Epithelial cell of proximal tubule (primary cell): ENCODE results near the gene MORC4. TPM values are rescaled to one million over a fixed set of nuclear protein-coding genes. Genes with fewer than 3 reads are reported as not detected.
A peak's percentile ranks its signal among the peaks of the same experiment; 100 is the strongest.

ENCODE experiments used
- DNase-seq: peaks from one replicate; pipeline ENCODE4 v3.0.0-alpha.2; 2011; ENCODE audit warnings: low read depth
- H3K4me3 ChIP-seq: 2 replicates; pipeline ENCODE4 v1.5.1; 2011; ENCODE audit warnings: low read depth, mild to moderate bottlenecking, low read length
- total RNA-seq: library from RNA; depleted of rRNA; stranded (reverse); fragments of >200 nt; gene quantifications from 2 replicates; pipeline ENCODE4 v1.2.3, GENCODE V29; 2015
- TF ChIP-seq, protein P1 (sequence below): conservative IDR thresholded peaks from 2 replicates; pipeline ENCODE4 v1.5.1; 2012; ENCODE audit warnings: low read depth, mild to moderate bottlenecking, low read length

The MORC4 gene
- total RNA-seq, result 9.8 and 11.1 TPM in 2 replicates

DNA sequence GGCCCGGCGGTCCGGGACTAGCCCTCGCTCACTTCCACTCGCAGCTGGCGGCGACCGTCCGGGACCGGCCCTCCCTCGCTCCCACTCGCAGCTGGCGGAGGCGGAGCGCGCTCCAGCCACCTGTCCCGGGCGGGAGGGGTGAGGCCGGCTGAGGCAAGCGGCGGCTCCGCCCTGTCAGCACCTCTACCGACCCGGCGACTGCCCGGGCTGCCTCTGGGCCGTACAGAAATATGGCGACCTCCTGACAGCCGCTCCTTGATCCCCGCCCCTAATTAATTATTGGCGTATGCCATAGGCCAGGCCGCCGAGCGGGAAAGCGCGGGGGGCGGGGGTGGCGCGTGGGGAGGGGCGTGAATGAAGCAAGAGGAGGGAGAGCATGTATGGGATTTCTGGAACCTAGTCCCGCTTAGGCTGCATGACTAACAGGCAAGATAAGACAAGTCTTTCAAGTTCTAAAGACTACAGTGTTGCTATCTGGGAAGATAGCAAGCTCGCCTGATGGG, at the start of gene MORC4:
TSS of gene MORC4 (minus strand) at position 200 of the 503 bp plus-strand sequence. CDS start 243 bp downstream, outside the sequence.
- no peak for DNase-seq
- TF ChIP-seq, protein P1, sequence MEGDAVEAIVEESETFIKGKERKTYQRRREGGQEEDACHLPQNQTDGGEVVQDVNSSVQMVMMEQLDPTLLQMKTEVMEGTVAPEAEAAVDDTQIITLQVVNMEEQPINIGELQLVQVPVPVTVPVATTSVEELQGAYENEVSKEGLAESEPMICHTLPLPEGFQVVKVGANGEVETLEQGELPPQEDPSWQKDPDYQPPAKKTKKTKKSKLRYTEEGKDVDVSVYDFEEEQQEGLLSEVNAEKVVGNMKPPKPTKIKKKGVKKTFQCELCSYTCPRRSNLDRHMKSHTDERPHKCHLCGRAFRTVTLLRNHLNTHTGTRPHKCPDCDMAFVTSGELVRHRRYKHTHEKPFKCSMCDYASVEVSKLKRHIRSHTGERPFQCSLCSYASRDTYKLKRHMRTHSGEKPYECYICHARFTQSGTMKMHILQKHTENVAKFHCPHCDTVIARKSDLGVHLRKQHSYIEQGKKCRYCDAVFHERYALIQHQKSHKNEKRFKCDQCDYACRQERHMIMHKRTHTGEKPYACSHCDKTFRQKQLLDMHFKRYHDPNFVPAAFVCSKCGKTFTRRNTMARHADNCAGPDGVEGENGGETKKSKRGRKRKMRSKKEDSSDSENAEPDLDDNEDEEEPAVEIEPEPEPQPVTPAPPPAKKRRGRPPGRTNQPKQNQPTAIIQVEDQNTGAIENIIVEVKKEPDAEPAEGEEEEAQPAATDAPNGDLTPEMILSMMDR, result no peak
- peak within 1 kb of the TSS; percentile 66 for H3K4me3 ChIP-seq

DNA sequence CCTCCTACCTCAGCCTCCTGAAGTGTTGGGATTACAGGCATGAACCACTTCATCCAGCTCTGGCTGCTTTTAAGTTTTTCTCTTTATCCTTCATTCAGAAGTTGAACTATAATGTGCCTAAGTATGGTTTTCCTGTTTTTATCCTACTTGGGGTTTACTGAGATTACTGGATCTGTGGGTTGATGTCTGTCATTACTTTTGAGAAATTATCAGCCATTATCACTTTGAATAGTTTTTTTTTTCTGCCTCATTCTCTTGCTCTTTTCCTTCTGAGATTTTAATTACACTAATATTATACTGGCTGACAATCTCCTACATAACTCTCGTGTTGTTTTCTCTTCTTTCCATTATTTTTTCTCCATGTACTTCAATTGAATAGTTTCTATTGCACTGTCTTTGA, 47.6 kb upstream of the MORC4 start:
- DNase-seq, result no peak
- no peak overlapping the region for H3K4me3 ChIP-seq
- TF ChIP-seq, protein P1, result no peak

DNA sequence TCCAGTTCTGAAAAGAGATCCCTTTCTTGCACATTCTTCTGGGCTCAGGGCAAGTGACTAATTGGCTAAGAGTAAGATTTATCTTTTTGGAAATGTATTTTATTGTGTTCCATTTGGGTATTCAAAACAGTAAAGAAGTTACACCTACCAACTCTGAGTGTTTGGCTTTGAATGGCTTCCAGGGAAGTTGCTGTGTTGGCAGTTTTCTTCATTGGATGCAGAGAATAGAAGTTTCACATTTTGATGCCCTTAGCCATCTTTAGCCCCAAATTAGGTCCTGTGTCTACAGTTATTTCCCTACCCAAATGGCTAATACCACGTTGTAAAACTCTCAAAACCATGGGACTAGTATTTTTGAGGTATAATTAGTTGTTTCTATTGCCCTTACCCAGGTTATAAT, 29.7 kb upstream of the MORC4 start:
- TF ChIP-seq, protein P1, result no peak
- H3K4me3 ChIP-seq, result no peak overlapping the region
- DNase-seq, result no peak

DNA sequence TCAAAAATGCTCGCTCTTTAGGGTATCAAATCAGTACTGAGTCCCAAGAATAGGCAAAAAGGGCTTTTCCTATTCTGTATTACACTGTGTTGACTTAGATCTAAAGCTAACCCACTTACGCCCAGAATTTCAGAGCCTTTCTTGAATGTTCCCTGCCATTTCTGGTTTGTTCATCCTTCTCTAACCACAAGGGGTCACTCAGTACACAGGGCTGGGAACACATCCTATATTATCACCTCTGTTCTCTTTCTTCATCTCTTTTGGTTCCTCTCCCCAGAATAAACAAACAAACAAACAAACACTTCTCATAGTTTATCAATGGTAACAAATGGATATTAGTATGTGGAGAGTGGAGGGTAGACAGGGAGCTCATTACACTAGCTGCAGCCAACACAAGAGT, 25.5 kb upstream of the MORC4 start:
- peak; percentile 1 for DNase-seq
- H3K4me3 ChIP-seq, result no peak overlapping the region
- TF ChIP-seq, protein P1, result peak; percentile 80

DNA sequence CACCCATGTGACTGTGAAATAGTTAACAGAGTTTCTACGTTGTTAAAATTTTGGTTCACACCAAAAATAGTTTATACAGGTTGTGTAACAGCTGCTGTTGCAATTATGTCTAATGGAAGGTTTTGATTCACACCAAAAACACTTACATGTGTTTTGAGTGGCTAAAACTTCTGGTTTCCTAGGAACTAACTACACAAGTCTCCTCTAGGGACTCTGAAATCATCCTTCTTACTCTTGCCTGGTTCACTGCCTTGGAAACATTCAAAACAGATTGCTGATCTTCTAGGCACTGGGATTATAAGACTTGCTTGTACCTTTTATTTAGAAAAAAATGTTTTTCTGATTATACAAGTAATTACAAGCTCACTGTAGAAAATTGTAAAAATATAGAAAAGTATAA, 14.9 kb upstream of the MORC4 start:
- no peak for DNase-seq
- no peak overlapping the region for H3K4me3 ChIP-seq
- TF ChIP-seq, protein P1, result no peak

DNA sequence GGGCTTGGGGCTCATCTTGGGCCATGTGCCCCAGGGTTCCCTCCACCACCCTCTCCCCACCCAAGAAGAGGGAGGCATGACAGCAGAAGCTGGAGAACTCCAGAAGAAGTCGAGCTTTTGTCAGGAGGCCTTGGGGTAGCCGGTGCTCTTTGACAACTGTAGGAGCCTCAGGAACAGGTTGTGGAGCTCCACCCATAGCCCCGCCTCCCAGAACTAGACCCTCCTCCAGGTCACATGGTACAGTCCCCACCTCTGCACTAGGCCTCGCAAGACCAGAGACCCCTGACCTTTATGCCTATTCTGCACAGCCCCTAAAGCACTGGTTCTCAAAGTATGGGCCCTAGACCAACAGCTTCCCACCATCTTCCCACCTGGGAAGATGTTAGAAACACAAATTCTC, 8.0 kb upstream of the MORC4 start:
- H3K4me3 ChIP-seq, result no peak overlapping the region
- TF ChIP-seq, protein P1, result no peak
- DNase-seq, result no peak
